ENCODE results near the gene VIPR1.

DNA sequence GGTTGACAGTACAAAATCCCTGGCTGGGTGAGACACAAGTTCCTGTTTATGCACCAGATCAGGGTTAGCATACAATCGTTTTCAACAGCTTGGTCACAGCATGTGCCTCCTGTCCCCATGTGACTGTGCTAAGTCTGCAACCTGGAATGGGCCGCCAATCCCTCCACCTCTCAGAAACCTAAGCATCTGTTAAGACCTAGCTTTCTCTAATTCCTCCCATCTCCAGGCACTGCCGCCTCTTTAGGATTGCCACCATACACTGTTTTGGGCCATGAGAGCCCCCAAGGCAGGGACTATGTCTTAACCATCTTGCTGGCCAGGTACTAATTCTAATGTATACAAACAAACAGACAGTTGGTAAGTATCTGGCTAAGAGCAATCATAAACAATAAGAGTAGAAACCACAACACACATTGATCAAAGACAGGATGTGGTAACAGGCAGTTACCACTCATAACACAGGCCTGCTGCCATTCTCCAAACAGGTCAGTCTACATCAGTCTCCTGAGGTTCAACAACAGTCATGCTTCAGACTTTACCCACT is 53.7 kb downstream of the VIPR1 start:
- TF ChIP-seq, protein P1, sequence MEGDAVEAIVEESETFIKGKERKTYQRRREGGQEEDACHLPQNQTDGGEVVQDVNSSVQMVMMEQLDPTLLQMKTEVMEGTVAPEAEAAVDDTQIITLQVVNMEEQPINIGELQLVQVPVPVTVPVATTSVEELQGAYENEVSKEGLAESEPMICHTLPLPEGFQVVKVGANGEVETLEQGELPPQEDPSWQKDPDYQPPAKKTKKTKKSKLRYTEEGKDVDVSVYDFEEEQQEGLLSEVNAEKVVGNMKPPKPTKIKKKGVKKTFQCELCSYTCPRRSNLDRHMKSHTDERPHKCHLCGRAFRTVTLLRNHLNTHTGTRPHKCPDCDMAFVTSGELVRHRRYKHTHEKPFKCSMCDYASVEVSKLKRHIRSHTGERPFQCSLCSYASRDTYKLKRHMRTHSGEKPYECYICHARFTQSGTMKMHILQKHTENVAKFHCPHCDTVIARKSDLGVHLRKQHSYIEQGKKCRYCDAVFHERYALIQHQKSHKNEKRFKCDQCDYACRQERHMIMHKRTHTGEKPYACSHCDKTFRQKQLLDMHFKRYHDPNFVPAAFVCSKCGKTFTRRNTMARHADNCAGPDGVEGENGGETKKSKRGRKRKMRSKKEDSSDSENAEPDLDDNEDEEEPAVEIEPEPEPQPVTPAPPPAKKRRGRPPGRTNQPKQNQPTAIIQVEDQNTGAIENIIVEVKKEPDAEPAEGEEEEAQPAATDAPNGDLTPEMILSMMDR (IDR thresholded peaks at IDR 0.05), result no peak
- TF ChIP-seq POLR2AphosphoS5 (IDR thresholded peaks at IDR 0.05), result no peak
